Measurements from ENCODE around the gene TEX26. TPM values are rescaled to one million over a fixed set of nuclear protein-coding genes. Genes with fewer than 3 reads are reported as not detected.

Gene TEX26
- total RNA-seq, 2 donors from 2014 or later: not detected

GRCh38 chr13:30895773-30896172 lies 36.7 kb upstream of the TEX26 start:
- intact Hi-C loops (cut with DNase I): no loop called here
- H3K27ac ChIP-seq: no peak overlapping the region
- H3K4me1 ChIP-seq: no peaks in the 10 kb centered on the region
- no peak for TF ChIP-seq CTCF (IDR thresholded peaks at IDR 0.05)
- no peaks in the 10 kb centered on the region for H3K9me3 ChIP-seq
- no peaks in the 10 kb centered on the region for H3K36me3 ChIP-seq
- H3K27me3 ChIP-seq: no peaks in the 10 kb centered on the region
- DNase-seq: no peak
- H3K4me3 ChIP-seq: no peak overlapping the region
- H3K9ac ChIP-seq (ENCODE audit: low read depth in 2 of 2, low read length in 2 of 2): no peak overlapping the region

DNA sequence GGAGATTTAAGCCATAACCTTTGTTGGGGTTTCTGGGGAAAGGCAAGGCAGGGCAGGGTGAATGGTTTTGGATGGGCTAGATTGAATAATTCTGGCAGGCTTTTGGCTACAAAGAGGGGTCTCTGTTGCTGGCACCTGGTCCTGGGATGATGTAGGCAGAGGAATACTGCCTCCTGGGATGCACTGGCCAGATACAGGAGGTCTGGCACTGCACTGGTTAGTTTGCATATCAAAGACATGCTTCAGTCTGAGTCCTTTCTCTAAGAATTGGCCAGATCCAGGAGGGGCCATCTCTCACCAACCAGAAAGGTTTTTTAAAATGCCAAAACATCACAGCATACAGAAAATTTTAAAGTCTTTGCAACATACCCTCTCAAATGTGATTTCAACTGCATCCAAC lies 34.4 kb upstream of the TEX26 start:
- no peak for DNase-seq
- TF ChIP-seq CTCF (IDR thresholded peaks at IDR 0.05): no peak
- Histone ChIP-seq H3K36me3 (no peaks in the 10 kb centered on the region), H3K4me3 (no peak overlapping the region), H3K27me3 (peaks cover 3% of the 10 kb centered on the region), H3K4me1 (no peaks in the 10 kb centered on the region), H3K27ac (no peak overlapping the region), H3K9me3 (no peaks in the 10 kb centered on the region), H3K9ac (ENCODE audit: low read depth in 2 of 2, low read length in 2 of 2) (no peak overlapping the region)
- intact Hi-C loops (cut with DNase I): no loop called here

DNA sequence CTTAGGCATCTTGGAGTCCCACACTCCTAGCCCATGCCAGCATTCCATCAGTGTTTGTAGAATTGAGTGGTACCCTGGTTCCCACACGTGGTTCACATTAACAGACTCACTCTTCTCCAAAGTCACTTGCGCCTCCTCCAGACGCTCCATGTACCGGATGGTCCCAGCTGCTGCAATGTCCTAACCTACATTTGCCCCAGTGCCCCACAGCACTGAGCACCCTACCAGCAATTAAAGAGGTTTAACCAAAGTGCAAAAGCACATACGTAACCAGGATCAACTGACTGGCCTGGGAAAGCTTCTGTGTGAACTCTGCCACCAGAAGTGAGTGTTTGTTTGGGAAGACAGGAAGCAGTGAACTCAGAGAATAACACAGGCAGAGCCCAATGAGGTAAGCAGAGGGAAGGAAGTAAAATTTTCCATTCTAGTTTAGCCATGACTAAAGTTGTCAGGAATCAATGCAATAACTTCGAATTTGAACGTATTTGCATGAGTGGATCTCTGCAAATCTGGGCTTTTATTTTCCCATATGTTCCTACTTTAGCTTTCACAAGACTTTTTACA lies 33.7 kb upstream of the TEX26 start:
- no peak overlapping the region for H3K9ac ChIP-seq (ENCODE audit: low read depth in 2 of 2, low read length in 2 of 2)

DNA sequence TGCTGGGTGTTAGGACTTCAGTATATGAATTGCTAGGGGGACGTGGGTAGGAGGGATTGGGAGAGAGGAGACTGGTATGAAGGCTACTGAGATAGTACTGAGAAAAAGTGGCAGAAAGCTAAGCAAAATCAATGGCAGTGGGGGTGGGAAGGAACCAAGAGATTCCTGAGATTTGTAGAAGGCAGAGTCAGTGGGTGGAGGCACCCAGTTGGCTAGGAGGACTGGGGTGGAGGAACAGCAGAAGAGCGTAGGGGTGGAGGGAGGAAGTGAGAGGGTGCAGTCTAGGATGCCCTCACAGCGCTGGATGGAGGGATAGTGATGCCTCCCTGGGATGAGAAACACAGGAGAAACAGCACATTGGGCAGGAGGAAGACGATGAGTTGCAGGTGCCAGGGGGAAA lies 32.0 kb upstream of the TEX26 start:
- no peak for TF ChIP-seq CTCF (IDR thresholded peaks at IDR 0.05)
- H3K4me1 ChIP-seq: no peaks in the 10 kb centered on the region
- H3K4me3 ChIP-seq: no peak overlapping the region
- H3K27me3 ChIP-seq: peaks cover 19% of the 10 kb centered on the region
- no peak overlapping the region for H3K9ac ChIP-seq (ENCODE audit: low read depth in 2 of 2, low read length in 2 of 2)
- no peak overlapping the region for H3K27ac ChIP-seq
- H3K9me3 ChIP-seq: no peaks in the 10 kb centered on the region
- H3K36me3 ChIP-seq: no peaks in the 10 kb centered on the region
- DNase-seq: no peak
- intact Hi-C loops (cut with DNase I): no loop called here

More for the DNA sequence above, 33.7 kb upstream of the TEX26 start:
- Histone ChIP-seq H3K36me3 (no peaks in the 10 kb centered on the region), H3K4me3 (no peak overlapping the region), H3K27ac (no peak overlapping the region), H3K27me3 (peaks cover 3% of the 10 kb centered on the region), H3K4me1 (no peaks in the 10 kb centered on the region), H3K9me3 (no peaks in the 10 kb centered on the region)
- DNase-seq: no peak
- intact Hi-C loops (cut with DNase I): no loop called here
- no peak for TF ChIP-seq CTCF (IDR thresholded peaks at IDR 0.05)

- no peak overlapping the region for H3K4me3 ChIP-seq
- TF ChIP-seq CTCF (IDR thresholded peaks at IDR 0.05): no peak
- H3K27me3 ChIP-seq: peaks cover 26% of the 10 kb centered on the region
- no peaks in the 10 kb centered on the region for H3K36me3 ChIP-seq
- no peaks in the 10 kb centered on the region for H3K4me1 ChIP-seq
- no peak for DNase-seq
- H3K9ac ChIP-seq (ENCODE audit: low read depth in 2 of 2, low read length in 2 of 2): no peak overlapping the region
- intact Hi-C loops (cut with DNase I): no loop called here
- H3K27ac ChIP-seq: no peak overlapping the region
- H3K9me3 ChIP-seq: no peaks in the 10 kb centered on the region
Measured at GRCh38 chr13:30900952-30901749, 31.3 kb upstream of the TEX26 start.

Measured in colonic mucosa (tissue), 4 donors.